Choroid plexus epithelial cell (primary cell): ENCODE measurements around the gene PZP.

Experiments used
- DNase-seq: peaks from one replicate; pipeline ENCODE4 v3.0.0-alpha.2; 2010; ENCODE audit warnings: low read depth
- H3K4me3 ChIP-seq: 2 replicates; pipeline ENCODE4 v1.5.1; 2011; ENCODE audit warnings: low read depth, mild to moderate bottlenecking, control low read depth, low read length, moderate library complexity
- CTCF ChIP-seq: conservative IDR thresholded peaks from 2 replicates; pipeline ENCODE4 v1.5.1; 2011; ENCODE audit warnings: low read depth, mild to moderate bottlenecking, control low read depth, inconsistent platforms, low read length, moderate library complexity

Gene PZP

DNA sequence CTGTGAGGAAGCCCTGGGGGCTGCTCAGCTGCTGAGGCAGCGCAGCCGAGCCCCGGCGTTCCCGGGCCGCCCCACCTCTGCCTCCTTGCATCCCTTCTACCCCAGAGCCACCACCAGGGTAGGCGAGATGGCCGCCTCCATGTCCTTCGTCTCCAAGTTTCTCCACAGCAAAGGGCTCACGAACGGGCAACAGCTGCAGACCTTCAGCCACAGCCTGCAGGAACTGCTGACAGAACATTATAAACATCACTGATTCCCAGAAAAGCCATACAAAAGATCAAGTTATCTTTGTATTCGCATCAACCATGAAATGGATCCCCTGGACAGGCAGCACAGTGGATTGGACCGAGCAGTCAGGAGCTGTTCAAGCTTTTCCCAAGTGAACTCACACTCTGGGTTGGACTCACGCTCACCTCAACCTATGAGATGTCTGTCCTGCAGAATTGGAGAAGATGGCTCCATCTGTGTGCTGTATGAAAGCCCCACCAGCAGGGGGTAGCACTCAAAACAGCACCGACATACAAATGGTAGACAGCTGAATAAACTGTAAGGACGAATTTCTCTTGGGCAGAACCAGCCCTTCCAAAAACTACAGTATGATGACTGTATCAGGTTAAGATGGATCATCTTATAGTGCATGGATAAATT, 73.1 kb downstream of the PZP start:
- peak; percentile 6 for DNase-seq
- peak; percentile 29 for TF ChIP-seq CTCF
- H3K4me3 ChIP-seq: no peak overlapping the region

DNA sequence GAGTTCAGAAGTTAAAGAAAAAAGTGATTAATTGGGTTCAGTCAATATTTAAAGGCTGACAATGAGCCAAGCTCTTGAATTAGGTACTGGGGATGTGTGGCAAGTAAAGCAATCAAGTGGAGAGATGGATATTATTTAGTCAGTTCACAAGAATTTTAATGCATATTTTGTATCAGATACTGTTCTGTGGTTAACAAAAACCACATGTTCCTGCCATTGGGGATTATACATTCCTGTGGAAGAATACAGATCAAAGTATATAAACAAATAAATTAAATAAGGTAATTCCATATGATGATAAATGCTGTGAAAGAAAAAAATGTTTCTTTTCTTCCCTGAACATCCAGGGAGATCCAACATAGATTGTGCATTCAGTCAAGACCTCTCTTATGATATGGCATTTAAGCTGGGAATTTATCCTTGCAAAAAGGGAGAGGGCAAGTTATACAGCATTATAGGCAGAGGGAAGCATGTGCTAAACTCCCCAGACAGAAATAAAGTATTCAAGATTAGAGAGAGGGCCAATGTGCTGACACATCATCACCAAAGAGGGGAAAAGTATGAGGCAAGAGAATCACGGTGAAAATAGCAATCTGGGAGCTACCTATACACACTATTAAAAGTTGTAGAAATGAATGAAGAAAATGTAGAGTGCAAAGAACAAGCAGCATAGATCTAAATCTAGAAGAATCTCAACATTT, 74.8 kb downstream of the PZP start:
- no peak overlapping the region for H3K4me3 ChIP-seq
- DNase-seq: no peak
- no peak for TF ChIP-seq CTCF

- TF ChIP-seq CTCF: no peak
- no peak overlapping the region for H3K4me3 ChIP-seq
- DNase-seq: no peak
These were observed 76.1 kb downstream of the PZP start for GRCh38 chr12:9132008-9132535.

DNA sequence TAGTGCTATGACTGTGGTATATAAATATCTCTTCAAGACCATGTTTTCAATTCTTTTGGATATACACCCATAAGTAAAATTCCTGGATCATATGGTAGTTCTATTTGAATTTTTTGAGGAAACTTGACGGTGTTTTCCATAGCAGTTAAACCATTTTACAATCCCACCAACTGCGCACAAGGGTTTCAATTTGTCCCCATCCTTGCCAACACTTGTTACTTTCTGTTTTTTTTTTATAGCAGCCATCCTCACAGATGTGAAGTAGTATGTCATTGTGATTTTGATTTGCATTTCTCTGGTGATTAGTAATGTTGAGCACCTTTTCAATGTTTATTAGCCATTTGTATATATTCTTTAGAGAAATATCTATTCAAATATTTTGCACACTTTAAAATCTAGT, 78.0 kb downstream of the PZP start:
- no peak overlapping the region for H3K4me3 ChIP-seq
- TF ChIP-seq CTCF: no peak
- DNase-seq: no peak

GRCh38 chr12:9127936-9128663, 80.1 kb downstream of the PZP start:
- no peak for DNase-seq

GRCh38 chr12:9127484-9127883, 80.7 kb downstream of the PZP start:
- TF ChIP-seq CTCF: no peak
- no peak for DNase-seq
- H3K4me3 ChIP-seq: no peak overlapping the region

More at GRCh38 chr12:9127936-9128663, 80.1 kb downstream of the PZP start:
- no peak overlapping the region for H3K4me3 ChIP-seq
- TF ChIP-seq CTCF: no peak
